NCI-H446 treated with DMSO at 0.1 percent for 48 hours (cell line): ENCODE measurements around the gene SEPTIN1.
"Not testable (repeated sequence)": the region's sequence is repeated elsewhere in the genome, so short reads cannot be mapped to it uniquely, and the experiment has no call there.

Source experiments
- DNase-seq: peaks from one replicate; lab custom pipeline; 2025; lab: John Stamatoyannopoulos, UW

SEPTIN1 gene

DNA sequence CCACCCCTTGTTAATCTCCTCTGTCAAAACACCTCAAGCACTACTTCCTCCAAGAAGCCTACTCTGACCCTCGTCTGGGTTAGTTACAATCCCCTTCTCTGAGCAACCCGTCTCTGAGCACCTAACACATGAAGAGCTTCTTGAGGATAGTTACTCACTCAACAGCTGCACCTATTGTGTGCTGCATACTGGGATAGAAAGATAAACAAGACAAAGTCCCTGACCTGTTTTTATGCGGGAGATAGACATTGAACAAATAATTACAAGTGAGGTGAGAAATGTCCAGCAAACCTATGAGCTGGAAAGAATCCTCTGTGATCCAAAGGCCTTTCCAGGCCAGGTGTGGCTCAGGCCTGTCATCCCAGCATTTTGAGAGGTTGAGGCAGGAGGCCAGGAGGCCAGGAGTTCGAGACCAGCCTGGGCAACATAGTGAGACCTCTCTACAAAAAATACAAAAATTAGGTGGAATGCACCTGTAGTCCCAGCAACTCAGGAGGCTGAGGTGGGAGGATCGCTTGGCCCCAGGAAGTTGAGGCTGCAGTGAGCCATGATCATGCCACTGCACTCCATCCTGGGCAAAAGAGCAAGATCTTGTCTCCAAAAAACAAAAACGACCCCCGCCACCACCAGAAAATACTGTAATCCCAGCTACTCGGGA, 19.5 kb upstream of the SEPTIN1 start:
- DNase-seq, result no peak

DNA sequence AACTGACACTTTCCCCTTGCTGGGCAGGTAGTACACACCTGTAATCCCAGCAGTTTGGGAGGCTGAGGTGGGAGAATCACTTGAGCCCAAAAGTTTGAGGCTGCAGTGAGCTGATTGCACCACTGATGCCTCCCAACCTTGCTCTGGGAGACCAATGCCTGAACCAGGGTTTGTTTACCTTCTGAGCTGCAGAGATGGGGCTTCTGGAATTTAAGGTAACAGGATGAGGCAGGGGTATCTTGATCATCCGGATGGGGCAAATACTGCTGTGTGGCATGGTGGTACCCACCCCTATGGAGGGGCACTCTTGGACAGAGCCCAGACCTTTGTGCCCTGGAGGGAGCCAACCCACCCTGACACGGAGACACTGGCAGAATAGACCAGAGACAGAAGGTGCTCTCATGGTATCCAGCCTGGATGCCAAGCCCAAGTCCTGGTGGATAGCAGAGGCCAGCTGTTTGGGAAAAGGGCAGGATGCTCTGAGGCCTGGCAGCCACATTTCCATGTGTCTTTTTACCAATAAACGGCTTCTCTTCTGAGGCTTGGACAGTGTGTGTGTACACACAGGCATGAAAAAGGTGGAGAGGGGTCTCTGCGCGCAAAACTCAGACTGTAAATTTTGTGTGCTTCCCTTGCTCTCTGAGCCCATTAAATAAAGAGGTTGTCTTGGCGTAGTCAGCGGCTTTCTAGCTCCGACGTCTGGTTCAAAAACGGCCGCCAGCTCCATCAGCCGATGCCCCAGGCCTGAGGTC, 17.2 kb upstream of the SEPTIN1 start:
- no peak for DNase-seq

DNA sequence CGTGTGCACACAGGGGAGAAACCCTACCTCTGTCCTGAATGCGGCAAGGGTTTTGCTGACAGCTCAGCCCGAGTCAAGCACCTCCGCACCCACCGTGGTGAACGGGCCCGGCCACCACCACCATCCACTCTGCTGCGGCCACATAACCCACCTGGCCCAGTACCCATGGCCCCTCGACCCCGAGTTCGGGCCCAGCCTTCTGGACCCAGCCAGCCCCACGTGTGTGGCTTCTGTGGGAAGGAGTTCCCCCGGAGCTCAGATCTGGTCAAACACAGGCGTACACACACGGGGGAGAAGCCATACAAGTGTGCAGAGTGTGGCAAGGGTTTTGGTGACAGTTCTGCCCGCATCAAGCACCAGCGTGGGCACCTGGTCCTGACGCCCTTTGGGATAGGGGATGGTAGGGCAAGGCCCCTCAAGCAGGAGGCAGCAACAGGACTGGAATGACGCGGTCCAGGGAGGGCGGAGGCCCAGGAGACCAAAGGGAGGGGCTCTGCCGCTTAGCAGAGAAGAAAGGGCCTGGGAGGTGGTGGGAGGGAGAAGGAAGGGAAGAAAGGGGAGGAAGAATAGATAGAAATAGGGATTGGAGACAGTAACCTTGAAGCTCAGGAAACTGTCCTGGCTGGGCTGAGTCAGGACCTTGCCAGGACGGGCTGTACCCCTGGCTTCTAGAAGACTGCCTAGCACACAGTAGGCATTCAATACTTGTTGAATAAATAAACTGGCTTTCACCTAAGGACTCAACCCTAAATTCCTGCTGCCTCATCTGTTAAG, 16.5 kb upstream of the SEPTIN1 start:
- DNase-seq, result no peak

DNA sequence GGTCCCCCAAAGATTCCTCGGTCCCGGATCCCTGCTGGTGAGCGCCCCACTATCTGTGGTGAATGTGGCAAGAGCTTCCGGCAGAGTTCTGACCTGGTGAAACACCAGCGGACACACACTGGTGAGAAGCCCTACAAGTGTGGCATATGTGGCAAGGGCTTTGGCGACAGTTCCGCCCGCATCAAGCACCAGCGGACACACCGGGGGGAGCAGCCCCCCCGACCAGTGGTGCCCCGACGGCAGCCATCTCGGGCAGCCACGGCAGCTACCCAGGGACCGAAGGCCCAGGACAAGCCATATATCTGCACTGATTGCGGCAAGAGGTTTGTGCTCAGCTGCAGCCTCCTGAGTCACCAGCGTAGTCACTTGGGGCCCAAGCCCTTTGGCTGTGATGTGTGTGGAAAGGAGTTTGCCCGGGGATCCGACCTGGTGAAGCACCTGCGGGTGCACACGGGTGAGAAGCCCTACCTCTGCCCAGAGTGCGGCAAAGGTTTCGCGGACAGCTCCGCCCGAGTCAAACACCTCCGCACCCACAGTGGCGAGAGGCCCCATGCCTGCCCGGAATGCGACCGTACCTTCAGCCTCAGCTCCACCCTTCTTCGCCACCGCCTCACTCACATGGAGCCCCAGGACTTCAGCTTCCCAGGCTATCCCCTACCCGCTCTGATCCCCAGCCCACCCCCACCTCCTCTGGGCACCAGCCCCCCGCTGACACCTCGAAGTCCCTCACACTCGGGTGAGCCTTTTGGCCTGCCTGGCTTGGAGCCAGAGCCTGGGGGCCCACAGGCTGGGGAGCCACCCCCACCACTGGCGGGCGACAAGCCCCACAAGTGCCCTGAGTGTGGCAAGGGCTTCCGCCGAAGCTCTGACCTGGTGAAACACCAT, 15.7 kb upstream of the SEPTIN1 start:
- no peak for DNase-seq

- no peak for DNase-seq
These were observed 14.7 kb upstream of the SEPTIN1 start for GRCh38 chr16:30397056-30397455.

- not testable (repeated sequence) for DNase-seq
These were observed 14.3 kb upstream of the SEPTIN1 start for GRCh38 chr16:30396627-30397026.

DNA sequence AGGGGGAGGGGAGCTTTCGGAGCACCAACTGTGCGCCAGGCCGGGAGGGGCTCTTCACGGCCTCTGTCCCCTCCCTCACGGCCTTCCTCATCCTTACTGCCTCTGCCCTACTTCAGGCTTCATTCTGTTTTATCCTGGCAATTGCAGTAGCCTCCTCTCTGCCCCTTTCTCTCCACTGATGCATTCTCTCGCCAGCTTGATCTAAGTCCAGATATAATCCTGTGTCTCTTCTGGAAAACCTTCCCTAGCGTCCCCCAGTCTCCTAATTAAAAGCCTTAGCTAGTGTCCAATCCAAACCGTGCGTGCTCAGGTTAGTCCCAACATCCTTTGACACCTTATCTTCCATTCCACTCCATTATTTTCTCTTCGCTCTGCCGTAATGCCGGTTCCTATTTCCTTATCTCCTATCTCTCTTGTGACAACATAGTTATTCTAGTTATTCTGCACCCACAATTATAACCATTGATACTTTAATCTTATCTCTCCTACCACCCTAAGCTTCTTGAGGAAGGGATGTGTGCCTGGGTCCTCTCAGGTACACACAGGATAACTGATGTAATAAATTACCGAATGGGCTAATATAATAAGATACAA, 13.7 kb upstream of the SEPTIN1 start:
- DNase-seq, result no peak

GRCh38 chr16:30395155-30395991, 13.0 kb upstream of the SEPTIN1 start, which contains the start of gene ZNF48:
Gene ZNF48 (plus strand): TSS chr16:30395420. CDS start chr16:30395795, 375 bp downstream.
- peak; percentile 69 for DNase-seq

DNA sequence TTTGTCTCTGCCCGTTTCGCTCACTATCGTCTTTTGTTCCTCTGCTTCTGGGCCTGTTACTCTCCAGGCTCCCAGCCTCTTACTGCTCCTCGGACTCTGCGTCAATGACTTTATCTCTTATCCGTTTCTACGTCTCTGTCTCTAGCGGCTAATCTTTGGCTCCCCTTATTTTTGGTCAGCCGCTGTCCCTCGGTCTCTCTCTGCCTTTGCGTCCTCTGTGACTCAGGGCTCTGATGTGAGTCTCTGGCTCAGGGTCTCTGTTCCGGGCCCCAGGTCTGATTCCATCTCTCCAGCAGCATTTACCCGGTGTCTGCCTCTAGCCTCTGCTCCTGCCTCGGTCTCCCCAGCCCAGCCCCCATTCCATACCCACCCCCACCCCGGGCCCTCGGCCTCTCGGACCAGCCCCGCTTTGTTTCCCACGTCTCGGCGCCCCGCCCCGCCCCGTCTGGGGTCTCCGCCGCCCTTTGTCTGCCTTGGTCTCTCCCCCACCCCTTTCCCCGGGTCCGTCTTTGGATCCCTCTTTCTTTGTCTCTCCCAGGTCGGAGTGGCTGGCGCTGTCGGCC, 12.3 kb upstream of the SEPTIN1 start:
- DNase-seq, result no peak

DNA sequence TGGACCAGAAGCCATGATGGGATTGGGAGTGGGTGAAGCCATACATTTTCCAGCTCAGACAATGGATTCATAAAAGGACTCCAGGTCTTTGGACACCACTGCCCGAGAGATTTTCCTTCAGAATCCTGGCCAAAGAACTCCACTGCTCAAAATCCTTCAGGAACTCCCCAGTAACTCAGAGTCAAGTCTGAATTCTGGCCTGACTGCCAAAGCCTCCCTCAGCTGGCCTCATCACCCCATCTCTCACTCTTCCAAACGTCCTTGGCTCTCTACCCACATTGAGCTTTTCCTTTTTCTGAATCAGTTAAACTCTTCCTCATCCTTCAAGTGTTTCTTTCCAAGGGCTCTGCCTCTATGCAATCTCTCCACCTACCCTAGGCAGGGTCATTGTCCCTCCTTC, 1.2 kb upstream of the SEPTIN1 start:
- no peak for DNase-seq

GRCh38 chr16:30381291-30382041, 895 bp downstream of the SEPTIN1 start:
- DNase-seq, result no peak

GRCh38 chr16:30380803-30381208, 1.6 kb downstream of the SEPTIN1 start:
- no peak for DNase-seq

- DNase-seq, result no peak
These were observed 2.1 kb downstream of the SEPTIN1 start for GRCh38 chr16:30380072-30380802.

GRCh38 chr16:30379158-30379783, 3.1 kb downstream of the SEPTIN1 start:
- DNase-seq, result no peak

GRCh38 chr16:30378236-30379157, 3.9 kb downstream of the SEPTIN1 start:
- DNase-seq, result peak; percentile 92

DNA sequence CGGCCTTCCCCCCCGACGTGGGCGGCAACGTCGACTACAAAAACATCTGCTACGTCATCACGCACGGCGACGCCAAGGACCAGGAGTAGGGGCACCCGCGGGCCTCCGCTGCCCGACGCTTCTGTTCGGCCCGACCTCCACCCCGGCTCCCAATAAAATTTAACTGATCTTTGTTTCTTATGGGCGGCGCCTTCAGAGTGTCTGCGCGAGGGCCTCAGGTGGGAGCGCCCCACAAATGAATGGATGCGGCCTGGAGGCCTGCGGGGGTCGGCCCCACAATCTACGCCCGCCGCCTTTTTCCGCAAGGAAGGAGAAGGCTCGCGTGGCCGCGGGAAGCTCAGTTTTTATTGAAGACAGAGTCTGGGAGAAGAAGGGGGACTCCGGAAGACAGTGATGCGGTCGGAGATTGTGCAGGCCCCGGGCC, 4.5 kb downstream of the SEPTIN1 start:
- DNase-seq, result peak; percentile 68
